ENCODE measurements around the gene ZNF70. TPM values are rescaled to one million over a fixed set of nuclear protein-coding genes. Genes with fewer than 3 reads are reported as not detected.
A peak's percentile ranks its signal among the peaks of the same experiment; 100 is the strongest.

Gene ZNF70
- total and polyA plus RNA-seq, 2 of the 13 experiments (the other 11 are each of a cell fraction or from before 2014, with no cell fraction given) = 0.62 to 3.6 TPM

- TF ChIP-seq PBX3 (CRISPR knock-in tag; IDR thresholded peaks at IDR 0.05; ENCODE audit: borderline replicate concordance) (no peak), ZBTB25 (CRISPR knock-in tag; IDR thresholded peaks at IDR 0.05) (no peak), ZNF317 (CRISPR knock-in tag; IDR thresholded peaks at IDR 0.05) (peak; percentile 56; the same call in 1 of the 2 replicates), EEA1 (CRISPR knock-in tag; IDR thresholded peaks at IDR 0.05; ENCODE audit: borderline replicate concordance) (no peak), FIP1L1 (IDR thresholded peaks at IDR 0.05; ENCODE audit: borderline replicate concordance, insufficient read depth, low read depth, low read length) (no peak), HOXA7 (CRISPR knock-in tag; IDR thresholded peaks at IDR 0.05) (no peak), PAF1 (CRISPR knock-in tag; IDR thresholded peaks at IDR 0.05) (no peak), ZNF567 (CRISPR knock-in tag; IDR thresholded peaks at IDR 0.05; ENCODE audit: borderline replicate concordance) (no peak), ZBTB3 (CRISPR knock-in tag; IDR thresholded peaks at IDR 0.05; ENCODE audit: borderline replicate concordance, low read depth) (peak; percentile 81; the same call in 1 of the 2 replicates), ZBTB37 (CRISPR knock-in tag; IDR thresholded peaks at IDR 0.05) (no peak), NFE2L2 (IDR thresholded peaks at IDR 0.05; ENCODE audit: low read length) (no peak), CBFB (CRISPR knock-in tag; IDR thresholded peaks at IDR 0.05) (no peak), ZNF556 (CRISPR knock-in tag; IDR thresholded peaks at IDR 0.05; ENCODE audit: borderline replicate concordance) (0 out of 2 replicates have a peak, but pooled peaks have one; percentile 46), EHMT2 (IDR thresholded peaks at IDR 0.05; ENCODE audit: borderline replicate concordance, low read depth, low read length) (no peak), SATB2 (CRISPR knock-in tag; IDR thresholded peaks at IDR 0.05) (no peak), JDP2 (CRISPR knock-in tag; IDR thresholded peaks at IDR 0.05; ENCODE audit: borderline replicate concordance) (no peak), KDM3A (CRISPR knock-in tag; IDR thresholded peaks at IDR 0.05; ENCODE audit: low read depth) (0 out of 2 replicates have a peak, but pooled peaks have one; percentile 25), FOXO4 (CRISPR knock-in tag; conservative IDR thresholded peaks at IDR 0.05) (no peak)
Observed at GRCh38 chr22:23767673-23768548, 17.0 kb upstream of the ZNF70 start, which contains the start of gene CHCHD10 (continued).
